Karpas-422 (cell line): Measurements from ENCODE around the gene AKR1C1. TPM values are rescaled to one million over a fixed set of nuclear protein-coding genes. Genes with fewer than 3 reads are reported as not detected.
"Not testable (repeated sequence)": the region's sequence is repeated elsewhere in the genome, so short reads cannot be mapped to it uniquely, and the experiment has no call there.

Experiments used
- DNase-seq: peaks from one replicate; pipeline ENCODE4 v3.0.0-alpha.2; 2015
- H2AFZ ChIP-seq: fragments of 200-600 bp; sonication (generic); 2 replicates; pipeline ENCODE4 v1.6.1; 2014; ENCODE audit warnings: antibody characterized with exemption, low read length, mixed read lengths
- H3K27ac ChIP-seq: fragments of 200-600 bp; sonication (generic); 2 replicates; pipeline ENCODE4 v1.5.1; 2014; ENCODE audit warnings: mild to moderate bottlenecking, low read length, moderate library complexity
- H3K27me3 ChIP-seq: fragments of 200-600 bp; sonication (generic); 2 replicates; pipeline ENCODE4 v1.6.1; 2014; ENCODE audit warnings: low read length, mixed read lengths
- H3K36me3 ChIP-seq: fragments of 200-600 bp; sonication (generic); 2 replicates; pipeline ENCODE4 v1.6.1; 2014; ENCODE audit warnings: low read length, mixed read lengths; ENCODE audit not compliant: insufficient read depth
- H3K4me1 ChIP-seq: fragments of 200-600 bp; sonication (generic); 2 replicates; pipeline ENCODE4 v1.6.1; 2014; ENCODE audit warnings: mild to moderate bottlenecking, low read length, mixed read lengths
- H3K4me2 ChIP-seq: fragments of 200-600 bp; sonication (generic); 2 replicates; pipeline ENCODE4 v1.6.1; 2014; ENCODE audit warnings: low read length, low read depth, mild to moderate bottlenecking; ENCODE audit not compliant: poor library complexity, severe bottlenecking
- H3K4me3 ChIP-seq: fragments of 200-600 bp; sonication (generic); 2 replicates; pipeline ENCODE4 v1.5.1; 2014; ENCODE audit warnings: mild to moderate bottlenecking, antibody characterized with exemption, low read length, mixed read lengths
- H3K79me2 ChIP-seq: fragments of 200-600 bp; sonication (generic); 2 replicates; pipeline ENCODE4 v1.6.1; 2014; ENCODE audit warnings: mild to moderate bottlenecking, low read length, mixed read lengths
- H3K9ac ChIP-seq: fragments of 200-600 bp; sonication (generic); 2 replicates; pipeline ENCODE4 v1.6.0; 2014; ENCODE audit warnings: low read length
- H3K9me2 ChIP-seq: fragments of 200-600 bp; sonication (generic), shearing (Covaris generic); replicated peaks from 2 replicates; pipeline ENCODE4 v1.6.0; 2014; ENCODE audit warnings: mild to moderate bottlenecking, low read length, moderate library complexity; ENCODE audit not compliant: insufficient read depth
- H3K9me3 ChIP-seq: fragments of 300-700, 200-600 bp; sonication (generic); 2 replicates; pipeline ENCODE4 v1.6.1; 2014; ENCODE audit warnings: low read length, mixed read lengths
- H4K20me1 ChIP-seq: fragments of 200-600 bp; sonication (generic); 2 replicates; pipeline ENCODE4 v1.6.1; 2014; ENCODE audit warnings: mild to moderate bottlenecking, antibody characterized with exemption, low read length, low read depth; ENCODE audit not compliant: insufficient read depth
- total RNA-seq: library from RNA; depleted of rRNA; stranded (reverse); fragments of >200 nt; shearing (Covaris generic); gene quantifications from 2 replicates; pipeline ENCODE4 v1.2.3, GENCODE V29; 2014; ENCODE audit warnings: low replicate concordance

Gene AKR1C1
- total RNA-seq, 1 experiment from 2014 or later, result not detected

GRCh38 chr10:4944841-4945240 is 18.4 kb upstream of the AKR1C1 start:
- Histone ChIP-seq H3K36me3 (no peaks in the 10 kb centered on the region), H3K4me1 (no peaks in the 10 kb centered on the region), H3K27ac (no peak overlapping the region), H3K9ac (no peak overlapping the region), H4K20me1 (no peaks in the 10 kb centered on the region), H3K4me2 (no peak overlapping the region), H3K9me2 (no peaks in the 10 kb centered on the region), H3K9me3 (no peaks in the 10 kb centered on the region), H3K4me3 (no peak overlapping the region), H3K79me2 (no peaks in the 10 kb centered on the region), H2AFZ (no peak overlapping the region), H3K27me3 (no peaks in the 10 kb centered on the region)
- DNase-seq, result no peak

GRCh38 chr10:4945766-4946717 is 17.2 kb upstream of the AKR1C1 start:
- H4K20me1 ChIP-seq, result no peaks in the 10 kb centered on the region
- H3K9me2 ChIP-seq, result no peaks in the 10 kb centered on the region
- no peak overlapping the region for H3K27ac ChIP-seq
- no peak overlapping the region for H3K4me2 ChIP-seq
- no peaks in the 10 kb centered on the region for H3K4me1 ChIP-seq
- DNase-seq, result no peak
- no peaks in the 10 kb centered on the region for H3K79me2 ChIP-seq
- no peak overlapping the region for H2AFZ ChIP-seq
- H3K27me3 ChIP-seq, result no peaks in the 10 kb centered on the region
- no peak overlapping the region for H3K4me3 ChIP-seq
- H3K9ac ChIP-seq, result no peak overlapping the region
- H3K36me3 ChIP-seq, result no peaks in the 10 kb centered on the region
- H3K9me3 ChIP-seq, result no peaks in the 10 kb centered on the region

GRCh38 chr10:4947039-4947634 is 16.1 kb upstream of the AKR1C1 start:
- no peak overlapping the region for H3K27ac ChIP-seq
- H3K9ac ChIP-seq, result no peak overlapping the region
- H3K9me3 ChIP-seq, result no peaks in the 10 kb centered on the region
- H4K20me1 ChIP-seq, result no peaks in the 10 kb centered on the region
- no peaks in the 10 kb centered on the region for H3K4me1 ChIP-seq
- DNase-seq, result no peak
- H3K36me3 ChIP-seq, result no peaks in the 10 kb centered on the region
- no peak overlapping the region for H3K4me3 ChIP-seq
- no peak overlapping the region for H2AFZ ChIP-seq
- H3K79me2 ChIP-seq, result no peaks in the 10 kb centered on the region
- H3K27me3 ChIP-seq, result no peaks in the 10 kb centered on the region
- H3K9me2 ChIP-seq, result no peaks in the 10 kb centered on the region
- no peak overlapping the region for H3K4me2 ChIP-seq

- Histone ChIP-seq H3K4me3 (no peak overlapping the region), H3K9me2 (no peaks in the 10 kb centered on the region), H3K4me2 (no peak overlapping the region), H3K36me3 (no peaks in the 10 kb centered on the region), H3K4me1 (no peaks in the 10 kb centered on the region), H2AFZ (no peak overlapping the region), H3K9me3 (no peaks in the 10 kb centered on the region), H3K79me2 (no peaks in the 10 kb centered on the region), H3K27ac (no peak overlapping the region), H4K20me1 (no peaks in the 10 kb centered on the region), H3K9ac (no peak overlapping the region), H3K27me3 (no peaks in the 10 kb centered on the region)
- no peak for DNase-seq
Measured at GRCh38 chr10:4947635-4948596, 15.3 kb upstream of the AKR1C1 start.

GRCh38 chr10:4951512-4952162 is 11.6 kb upstream of the AKR1C1 start:
- H3K9ac ChIP-seq, H3K27ac ChIP-seq, H3K4me1 ChIP-seq, H3K9me3 ChIP-seq, H3K36me3 ChIP-seq, H3K4me3 ChIP-seq, H3K4me2 ChIP-seq, H4K20me1 ChIP-seq, H3K27me3 ChIP-seq, H3K79me2 ChIP-seq, DNase-seq, H3K9me2 ChIP-seq, H2AFZ ChIP-seq: not testable (repeated sequence)

- Histone ChIP-seq H4K20me1 (no peaks in the 10 kb centered on the region), H3K9ac (no peak overlapping the region), H3K79me2 (no peaks in the 10 kb centered on the region), H3K9me3 (no peaks in the 10 kb centered on the region), H3K27me3 (no peaks in the 10 kb centered on the region), H3K9me2 (no peaks in the 10 kb centered on the region), H2AFZ (no peak overlapping the region), H3K27ac (no peak overlapping the region), H3K4me1 (no peaks in the 10 kb centered on the region), H3K4me2 (no peak overlapping the region), H3K4me3 (no peak overlapping the region), H3K36me3 (no peaks in the 10 kb centered on the region)
- no peak for DNase-seq
Measured at GRCh38 chr10:4953405-4953804, 9.8 kb upstream of the AKR1C1 start.

GRCh38 chr10:4956088-4956487 is 7.1 kb upstream of the AKR1C1 start:
- H3K4me2 ChIP-seq, H3K4me1 ChIP-seq, H3K9me2 ChIP-seq, H4K20me1 ChIP-seq, H2AFZ ChIP-seq, H3K79me2 ChIP-seq, DNase-seq, H3K27me3 ChIP-seq, H3K4me3 ChIP-seq, H3K36me3 ChIP-seq, H3K9me3 ChIP-seq, H3K9ac ChIP-seq, H3K27ac ChIP-seq: not testable (repeated sequence)
